MCF 10A (cell line): ENCODE data around the gene MEF2B. TPM values are rescaled to one million over a fixed set of nuclear protein-coding genes. Genes with fewer than 3 reads are reported as not detected.

Experiments
- BruUV-seq: library from RNA; stranded (reverse); fragments of 400-500 nt; replicated peaks from 2 replicates; lab custom pipeline; 2021; lab: Mats Ljungman, UMichigan
- CTCF ChIA-PET: fragments of 300-600 bp; sonication (Branson Sonifier 250); formaldehyde crosslinking; extraction: SDS; loops from one replicate; lab custom pipeline; 2021; ENCODE audit warnings: antibody characterized with exemption, inconsistent platforms; lab: Yijun Ruan, JAX
- POLR2A ChIA-PET: fragments of 300-600, 350-650 bp; sonication (Branson Sonifier 250); formaldehyde crosslinking; extraction: SDS; loops from one replicate; lab custom pipeline; 2020; ENCODE audit warnings: antibody characterized with exemption, inconsistent platforms; lab: Yijun Ruan, JAX
- DNase-seq: peaks from one replicate; pipeline ENCODE4 v3.0.0-alpha.2; 2018; ENCODE audit not compliant: unreplicated experiment
- H3K27ac Mint-ChIP-seq: one replicate; pipeline ENCODE4 v1.8.0; 2022; ENCODE audit warnings: mild to moderate bottlenecking, low read depth, mixed read lengths; ENCODE audit not compliant: unreplicated experiment
- H3K27me3 Mint-ChIP-seq: one replicate; pipeline ENCODE4 v1.8.0; 2022; ENCODE audit warnings: mixed read lengths; ENCODE audit not compliant: insufficient read depth, unreplicated experiment
- H3K36me3 Mint-ChIP-seq: one replicate; pipeline ENCODE4 v1.8.0; 2022; ENCODE audit warnings: mild to moderate bottlenecking, moderate library complexity, mixed read lengths; ENCODE audit not compliant: insufficient read depth, unreplicated experiment
- H3K4me1 Mint-ChIP-seq: one replicate; pipeline ENCODE4 v1.8.0; 2022; ENCODE audit warnings: mixed read lengths; ENCODE audit not compliant: insufficient read depth, unreplicated experiment
- H3K4me3 Mint-ChIP-seq: one replicate; pipeline ENCODE4 v1.8.0; 2022; ENCODE audit warnings: mild to moderate bottlenecking, moderate library complexity, mixed read lengths; ENCODE audit not compliant: unreplicated experiment
- H3K9me3 Mint-ChIP-seq: one replicate; pipeline ENCODE4 v1.8.0; 2022; ENCODE audit warnings: mixed read lengths; ENCODE audit not compliant: unreplicated experiment
- intact Hi-C: fragments of 100-400 bp; cut with micrococcal nuclease; formaldehyde crosslinking; loops from 2 replicates; pipeline ENCODE4 v1.14.1; 2022
- total RNA-seq: library from RNA; stranded (reverse); gene quantifications from 2 replicates; pipeline ENCODE4 v1.2.3, GENCODE V29; 2022
- TF ChIP-seq, protein P1 (sequence below): fragments of 200-600 bp; IDR thresholded peaks from one replicate; pipeline ENCODE4 v1.8.0; 2022; ENCODE audit warnings: antibody characterized with exemption, mild to moderate bottlenecking; ENCODE audit not compliant: unreplicated experiment

The MEF2B gene
- total RNA-seq, 1 experiment from 2014 or later, result 1.4 TPM

DNA sequence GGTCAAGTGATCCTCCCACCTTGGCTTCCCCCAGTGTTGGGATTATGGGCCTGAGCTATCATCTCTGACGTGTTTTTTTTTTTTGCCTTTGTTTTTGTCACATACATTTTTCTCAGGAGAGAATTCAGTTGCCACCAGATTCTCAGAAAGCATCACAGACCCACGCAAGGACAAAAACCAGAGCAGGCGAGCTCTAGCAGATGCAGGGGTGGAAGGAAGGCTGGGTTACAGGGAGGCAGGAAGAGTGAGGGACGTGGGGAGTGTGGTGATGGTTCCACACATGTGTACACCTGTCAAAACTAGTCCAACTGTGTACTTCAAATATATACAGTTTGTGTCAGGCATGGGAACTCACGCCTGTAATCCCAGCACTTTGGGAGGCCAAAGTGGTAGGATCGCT is 36.1 kb downstream of the MEF2B start:
- no peak overlapping the region for H3K27ac Mint-ChIP-seq
- H3K4me3 Mint-ChIP-seq, result no peak overlapping the region
- CTCF ChIA-PET, result interaction anchor here (0.5 to 0.9 kb wide), 4 partner anchors 13 to 158 kb away, joined by 3 to 4 read pairs (median 3); no protein-coding TSS in a partner anchor
- peaks cover 6% of the 10 kb centered on the region for H3K36me3 Mint-ChIP-seq
- POLR2A ChIA-PET, result interaction anchor here (0.7 kb wide), 1 partner anchor 299 kb away, joined by 3 read pairs; no protein-coding TSS in a partner anchor
- no TSS peak for BruUV-seq
- no peaks in the 10 kb centered on the region for H3K27me3 Mint-ChIP-seq
- intact Hi-C loops, result no loop called here
- peaks cover 11% of the 10 kb centered on the region for H3K4me1 Mint-ChIP-seq
- DNase-seq, result no peak
- peaks cover 7% of the 10 kb centered on the region for H3K9me3 Mint-ChIP-seq
- TF ChIP-seq, protein P1, sequence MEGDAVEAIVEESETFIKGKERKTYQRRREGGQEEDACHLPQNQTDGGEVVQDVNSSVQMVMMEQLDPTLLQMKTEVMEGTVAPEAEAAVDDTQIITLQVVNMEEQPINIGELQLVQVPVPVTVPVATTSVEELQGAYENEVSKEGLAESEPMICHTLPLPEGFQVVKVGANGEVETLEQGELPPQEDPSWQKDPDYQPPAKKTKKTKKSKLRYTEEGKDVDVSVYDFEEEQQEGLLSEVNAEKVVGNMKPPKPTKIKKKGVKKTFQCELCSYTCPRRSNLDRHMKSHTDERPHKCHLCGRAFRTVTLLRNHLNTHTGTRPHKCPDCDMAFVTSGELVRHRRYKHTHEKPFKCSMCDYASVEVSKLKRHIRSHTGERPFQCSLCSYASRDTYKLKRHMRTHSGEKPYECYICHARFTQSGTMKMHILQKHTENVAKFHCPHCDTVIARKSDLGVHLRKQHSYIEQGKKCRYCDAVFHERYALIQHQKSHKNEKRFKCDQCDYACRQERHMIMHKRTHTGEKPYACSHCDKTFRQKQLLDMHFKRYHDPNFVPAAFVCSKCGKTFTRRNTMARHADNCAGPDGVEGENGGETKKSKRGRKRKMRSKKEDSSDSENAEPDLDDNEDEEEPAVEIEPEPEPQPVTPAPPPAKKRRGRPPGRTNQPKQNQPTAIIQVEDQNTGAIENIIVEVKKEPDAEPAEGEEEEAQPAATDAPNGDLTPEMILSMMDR, result no peak

DNA sequence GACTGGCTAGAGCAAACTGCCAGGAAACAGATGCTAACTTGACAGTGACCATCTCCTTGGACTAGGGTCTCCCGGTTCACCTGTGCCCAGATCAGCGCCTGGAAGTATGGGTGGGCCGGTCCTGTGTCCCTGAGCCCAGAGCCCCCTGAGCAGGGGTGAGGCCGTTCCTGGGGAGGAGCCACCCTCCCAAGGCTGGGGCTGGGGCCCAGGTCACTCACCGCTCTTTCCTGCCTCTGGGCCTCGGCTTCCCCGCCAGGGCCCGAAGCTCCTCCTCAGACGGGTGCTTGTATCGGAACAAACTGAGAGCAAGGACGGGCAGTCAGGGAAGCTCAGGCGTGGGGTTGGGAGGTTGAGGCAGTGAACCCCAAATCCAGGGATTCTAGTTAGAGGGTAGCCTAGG is 37.2 kb downstream of the MEF2B start:
- Mint-ChIP-seq H3K27ac (no peak overlapping the region), H3K36me3 (peaks cover 10% of the 10 kb centered on the region), H3K9me3 (peaks cover 7% of the 10 kb centered on the region), H3K4me3 (no peak overlapping the region), H3K4me1 (peaks cover 11% of the 10 kb centered on the region), H3K27me3 (no peaks in the 10 kb centered on the region)
- BruUV-seq, result no TSS peak
- POLR2A ChIA-PET, result no interaction called here
- CTCF ChIA-PET, result no interaction called here
- TF ChIP-seq, protein P1, result no peak
- intact Hi-C loops, result no loop called here
- DNase-seq, result no peak

DNA sequence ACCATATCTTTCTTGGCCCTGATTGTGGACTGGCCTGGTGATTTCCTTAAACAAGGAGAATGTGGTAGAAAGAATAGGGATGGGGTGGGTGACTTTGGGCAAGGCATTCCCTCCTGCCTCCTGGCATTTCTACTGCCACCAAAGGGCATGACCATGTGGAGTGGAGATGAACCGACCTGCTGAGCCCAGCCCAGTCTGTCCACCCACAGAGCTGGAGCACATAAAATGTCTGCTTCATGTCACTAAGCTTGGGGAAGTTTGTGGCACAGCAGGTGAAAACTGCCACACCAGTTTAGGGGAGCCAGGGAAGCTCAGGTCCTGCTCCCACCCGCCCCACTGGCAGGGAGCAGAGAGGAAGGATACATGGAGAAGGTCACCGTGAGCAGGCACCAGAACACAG is 38.1 kb downstream of the MEF2B start:
- ChIA-PET CTCF (interaction anchor here (0.7 kb wide), 1 partner anchor 88 kb away, joined by 3 read pairs; no protein-coding TSS in a partner anchor), POLR2A (no interaction called here)
- Mint-ChIP-seq H3K4me1 (peaks cover 3% of the 10 kb centered on the region), H3K27me3 (no peaks in the 10 kb centered on the region), H3K36me3 (peaks cover 7% of the 10 kb centered on the region), H3K4me3 (no peak overlapping the region), H3K27ac (no peak overlapping the region), H3K9me3 (peaks cover 7% of the 10 kb centered on the region)
- intact Hi-C loops, result no loop called here
- no TSS peak for BruUV-seq
- TF ChIP-seq, protein P1, result no peak
- no peak for DNase-seq

DNA sequence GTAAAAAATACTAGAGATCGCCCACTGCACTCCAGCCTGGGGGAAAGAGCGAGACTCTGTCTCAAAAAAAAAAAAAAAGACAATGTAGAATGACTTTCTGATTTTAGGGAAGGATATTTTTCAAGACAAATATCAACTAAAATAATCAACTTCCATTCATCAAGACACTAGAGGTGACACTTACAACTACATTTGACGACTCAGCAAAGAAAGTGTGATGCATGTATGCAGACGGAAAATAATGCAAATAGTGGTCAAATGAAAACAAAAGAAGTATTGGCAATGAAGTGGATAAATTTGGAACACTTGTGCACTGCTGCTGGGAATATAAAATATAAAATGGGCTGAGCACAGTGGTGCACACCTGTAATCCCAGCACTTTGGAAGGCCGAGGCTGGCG is 44.0 kb downstream of the MEF2B start:
- Mint-ChIP-seq H3K36me3 (peaks cover 30% of the 10 kb centered on the region), H3K27ac (no peak overlapping the region), H3K4me3 (no peak overlapping the region), H3K9me3 (peaks cover 18% of the 10 kb centered on the region), H3K4me1 (no peaks in the 10 kb centered on the region), H3K27me3 (no peaks in the 10 kb centered on the region)
- CTCF ChIA-PET, result no interaction called here
- intact Hi-C loops, result no loop called here
- POLR2A ChIA-PET, result no interaction called here
- no TSS peak for BruUV-seq
- TF ChIP-seq, protein P1, result no peak
- no peak for DNase-seq
